ENCODE results near the gene SPEM3.
"Not testable (repeated sequence)": the region's sequence is repeated elsewhere in the genome, so short reads cannot be mapped to it uniquely, and the experiment has no call there.

SPEM3 gene

DNA sequence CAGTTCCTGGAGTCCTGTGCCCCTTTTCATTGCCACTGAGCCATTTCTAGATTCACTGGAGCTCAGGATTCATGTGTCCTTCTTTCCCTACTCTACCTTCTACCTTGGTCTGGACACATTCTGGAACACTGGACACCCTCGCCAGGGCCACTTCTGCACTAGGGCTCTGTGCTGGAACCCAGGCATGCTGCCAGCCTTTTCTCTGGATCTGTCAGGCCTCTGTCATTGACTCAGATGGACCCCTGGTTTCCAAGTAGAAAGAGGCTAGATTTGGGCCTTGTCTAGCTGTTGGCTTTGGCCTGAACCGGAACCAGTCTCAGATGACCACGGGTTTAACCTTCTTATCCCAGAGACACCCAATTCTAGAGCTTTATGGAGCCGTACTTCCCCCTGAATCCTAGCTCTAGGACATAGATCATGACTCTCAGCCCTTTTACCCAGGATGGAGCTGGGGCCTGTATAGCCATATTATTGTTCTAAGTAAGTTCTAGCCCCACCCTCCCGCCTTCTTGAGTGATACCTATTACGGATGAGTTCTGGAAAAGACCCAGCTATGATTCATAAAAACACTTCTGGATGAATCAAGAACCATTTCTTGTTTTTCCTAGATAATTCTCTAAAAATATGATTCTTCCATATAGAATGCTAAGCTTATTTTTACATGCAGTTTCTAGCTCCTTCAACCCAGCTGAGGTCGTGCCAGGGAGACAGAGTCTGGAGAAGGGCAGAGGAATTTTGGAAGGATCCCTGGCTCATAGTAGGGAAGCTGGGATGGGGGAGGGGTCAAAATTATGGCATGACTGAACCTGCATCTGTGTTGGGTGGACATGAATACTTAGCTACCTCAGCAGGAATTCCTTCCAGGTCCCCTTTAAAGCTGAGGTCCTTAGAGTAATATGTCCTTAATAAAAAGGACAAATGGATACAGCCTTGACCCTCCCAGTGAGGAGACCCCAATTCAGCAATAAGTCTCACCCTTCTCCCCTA lies 15.1 kb downstream of the SPEM3 start:
- DNase-seq, result no peak

DNA sequence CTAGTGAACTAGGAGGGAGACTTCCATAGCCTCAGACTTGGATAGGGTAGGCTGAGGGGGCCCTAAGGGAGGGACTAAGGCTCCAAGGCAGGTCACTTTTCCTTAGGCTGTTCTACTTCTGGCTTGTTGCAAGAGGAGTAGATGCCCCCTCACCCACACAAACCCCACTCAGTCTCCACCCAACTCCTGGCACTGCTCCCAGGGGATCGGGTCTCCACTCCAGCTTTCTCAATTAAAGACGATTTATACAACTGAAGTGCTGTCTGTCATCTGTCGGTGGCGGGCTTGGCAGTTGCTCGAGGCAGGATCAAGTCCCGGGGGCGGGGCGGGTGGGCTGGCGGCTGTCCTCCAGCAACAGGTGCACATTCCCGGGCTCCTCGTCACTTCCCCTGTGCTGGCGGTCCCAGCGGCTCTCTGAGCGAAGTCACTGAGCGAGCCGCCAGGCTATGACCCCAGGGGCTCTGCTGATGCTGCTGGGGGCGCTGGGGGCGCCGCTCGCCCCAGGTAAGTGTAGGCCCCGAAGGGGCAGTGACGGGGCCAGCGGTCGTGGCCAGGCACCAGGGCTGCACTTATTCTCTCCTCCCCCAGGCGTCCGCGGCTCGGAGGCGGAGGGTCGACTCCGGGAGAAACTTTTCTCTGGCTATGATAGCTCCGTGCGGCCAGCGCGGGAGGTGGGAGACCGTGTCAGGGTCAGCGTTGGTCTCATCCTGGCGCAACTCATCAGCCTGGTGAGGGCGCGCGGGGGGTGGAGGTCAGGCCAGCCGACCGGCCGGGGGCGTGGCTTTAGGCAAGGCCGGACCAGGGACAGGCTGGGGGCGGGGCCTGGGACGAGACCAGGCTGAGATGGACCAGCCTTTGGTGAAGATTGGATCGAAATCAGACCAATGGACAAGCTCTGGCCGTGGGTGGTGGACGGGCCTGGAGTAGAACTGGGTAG lies 16.3 kb downstream of the SPEM3 start, which contains the start of gene CHRNB1:
CHRNB1 (plus strand) TSS at position 380 of the 937 bp plus-strand sequence; CDS start at position 447, 67 bp downstream.
- no peak for DNase-seq

DNA sequence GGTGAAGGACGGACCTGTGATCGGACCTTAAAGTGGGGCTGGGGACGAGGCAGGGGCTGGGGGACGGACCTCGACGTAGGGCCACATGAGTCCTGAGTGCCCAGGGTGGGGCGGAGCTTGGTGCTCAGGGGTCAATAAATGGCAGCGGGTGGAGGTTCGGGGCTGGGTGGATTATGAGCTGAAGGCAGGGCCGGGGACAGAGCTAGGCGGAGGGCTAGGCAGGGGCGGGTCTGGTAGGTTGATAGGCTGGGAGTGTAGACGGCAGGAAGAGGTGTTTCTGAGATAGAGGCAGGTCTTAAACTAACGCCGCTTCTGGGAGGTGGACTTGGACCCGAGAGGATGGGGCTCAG lies 16.9 kb downstream of the SPEM3 start:
- no peak for DNase-seq

DNA sequence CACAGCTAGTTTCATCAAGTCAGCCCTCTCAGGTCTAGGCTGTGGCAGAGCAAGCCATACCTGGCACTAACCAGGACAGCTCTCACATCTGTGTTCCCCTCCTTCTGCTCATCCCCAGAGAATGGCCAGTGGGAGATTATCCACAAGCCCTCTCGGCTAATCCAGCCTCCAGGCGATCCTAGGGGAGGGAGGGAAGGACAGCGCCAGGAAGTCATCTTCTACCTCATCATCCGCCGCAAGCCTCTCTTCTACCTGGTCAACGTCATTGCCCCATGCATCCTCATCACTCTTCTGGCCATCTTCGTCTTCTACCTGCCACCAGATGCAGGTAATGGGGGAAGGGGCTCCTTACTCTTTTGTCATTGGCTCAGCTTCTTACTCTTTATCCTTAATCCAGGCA lies 19.8 kb downstream of the SPEM3 start:
- DNase-seq, result no peak

GRCh38 chr17:7459961-7460545 lies 31.4 kb downstream of the SPEM3 start:
- no peak for DNase-seq

DNA sequence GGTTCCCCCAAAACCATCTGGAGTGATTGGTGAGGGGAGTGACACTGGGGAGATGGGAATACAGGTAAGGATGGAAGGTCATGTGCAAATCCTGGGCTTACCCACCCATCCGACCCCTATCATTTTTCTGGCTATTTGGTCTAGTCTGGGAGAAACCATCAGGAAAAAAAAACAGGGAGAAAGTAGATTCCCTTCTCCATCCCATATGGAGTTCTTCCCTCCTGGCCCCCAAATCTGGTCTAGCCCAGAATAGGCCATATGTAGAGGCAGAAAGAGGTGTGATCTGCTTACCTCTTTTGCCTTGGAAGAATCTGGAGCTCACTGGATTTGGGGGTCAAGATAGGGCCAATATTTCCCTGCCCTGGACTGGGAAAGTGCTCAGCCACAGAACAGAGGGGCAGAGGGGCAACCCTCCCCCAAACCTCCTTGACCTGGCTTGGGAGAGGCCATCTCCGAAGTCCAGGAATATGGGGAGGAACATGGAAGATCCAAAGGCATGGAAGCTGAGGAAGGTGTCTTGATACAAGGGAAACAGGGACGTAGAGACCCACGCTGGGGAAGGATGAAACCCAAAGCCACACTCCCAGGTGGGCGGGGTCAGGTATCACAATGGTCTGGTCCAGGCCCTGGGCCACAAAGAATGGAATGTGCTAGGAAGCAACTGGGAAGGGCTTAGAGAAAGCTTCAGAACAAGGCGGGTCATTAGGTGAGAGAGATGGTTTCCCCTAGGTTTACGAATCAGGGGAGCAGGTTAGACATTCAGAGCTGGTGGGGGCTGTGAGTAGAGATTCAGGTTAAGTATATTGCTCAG lies 32.4 kb downstream of the SPEM3 start:
- no peak for DNase-seq

- no peak for DNase-seq
Observed at GRCh38 chr17:7462474-7463371, 34.1 kb downstream of the SPEM3 start.

DNA sequence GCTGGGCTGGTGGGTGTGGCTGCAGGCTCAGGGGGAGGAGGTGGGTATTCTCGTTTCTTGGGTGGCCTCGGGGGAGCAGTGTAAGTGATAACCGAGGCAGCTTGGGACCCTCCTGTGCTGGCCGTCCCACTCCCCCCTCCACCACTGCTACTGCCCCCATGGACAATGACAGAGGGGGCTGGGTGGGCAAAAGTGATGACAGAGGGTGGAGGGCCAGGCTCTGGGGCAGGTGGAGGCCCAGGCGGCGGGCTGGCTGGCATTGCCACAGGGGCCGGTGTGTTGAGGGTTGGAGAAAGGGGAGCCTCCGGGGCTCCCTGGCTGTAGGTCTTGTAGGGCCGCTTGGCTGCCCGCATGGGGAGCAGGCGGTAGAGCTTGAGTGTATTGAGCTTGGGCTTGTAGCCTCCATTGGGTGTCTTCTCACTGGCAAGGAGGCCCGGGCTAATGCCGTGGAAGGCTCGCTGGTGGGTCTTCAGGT lies 34.8 kb downstream of the SPEM3 start:
- DNase-seq, result no peak

GRCh38 chr17:7464081-7464480 lies 35.4 kb downstream of the SPEM3 start:
- no peak for DNase-seq

GRCh38 chr17:7465597-7466275 lies 37.1 kb downstream of the SPEM3 start:
- DNase-seq, result no peak

- no peak for DNase-seq
Observed at GRCh38 chr17:7466318-7466638, 37.6 kb downstream of the SPEM3 start.

GRCh38 chr17:7466639-7467341 lies 38.1 kb downstream of the SPEM3 start:
- no peak for DNase-seq

- DNase-seq, result no peak
Observed at GRCh38 chr17:7467498-7467897, 38.8 kb downstream of the SPEM3 start.

DNA sequence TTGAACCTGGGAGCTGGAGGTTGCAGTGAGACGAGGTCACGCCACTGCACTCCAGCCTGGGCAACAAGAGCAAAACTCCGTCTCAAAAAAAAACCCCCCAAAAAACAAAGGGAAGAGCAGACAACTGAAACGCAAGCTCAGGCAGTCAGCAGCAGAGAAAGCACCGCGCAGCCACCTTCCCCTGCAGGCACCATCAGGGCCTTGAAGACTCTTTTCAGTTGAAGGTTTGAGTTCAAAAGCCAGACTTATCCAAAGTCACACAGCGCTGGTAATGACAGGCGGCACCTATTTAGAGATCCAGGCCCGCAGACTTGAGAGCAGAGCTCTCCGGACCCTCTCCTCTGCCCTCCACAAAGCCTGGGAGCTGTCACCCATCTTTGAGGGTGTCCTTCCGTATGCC lies 39.6 kb downstream of the SPEM3 start:
- no peak for DNase-seq

- no peak for DNase-seq
Observed at GRCh38 chr17:7468804-7469389, 40.2 kb downstream of the SPEM3 start.

DNA sequence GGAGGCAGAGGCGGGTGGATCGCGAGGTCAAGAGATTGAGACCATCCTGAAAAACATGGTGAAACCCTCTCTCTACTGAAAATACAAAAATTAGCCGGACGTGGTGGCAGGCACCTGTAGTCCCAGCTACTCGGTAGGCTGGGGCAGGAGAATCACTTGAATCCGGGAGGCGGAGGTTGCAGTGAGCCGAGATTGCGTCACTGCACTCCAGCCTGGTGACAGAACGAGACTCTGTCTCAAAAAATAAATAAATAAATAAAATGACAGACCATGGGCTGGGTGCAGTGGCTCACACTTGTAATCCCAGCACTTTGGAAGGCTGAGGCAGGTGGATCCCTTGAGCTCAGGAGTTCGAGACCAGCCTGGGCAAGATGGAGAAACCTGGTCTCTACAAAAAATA lies 41.2 kb downstream of the SPEM3 start:
- DNase-seq, result not testable (repeated sequence)

- DNase-seq, result not testable (repeated sequence)
Observed at GRCh38 chr17:7470457-7470973, 41.9 kb downstream of the SPEM3 start.

DNA sequence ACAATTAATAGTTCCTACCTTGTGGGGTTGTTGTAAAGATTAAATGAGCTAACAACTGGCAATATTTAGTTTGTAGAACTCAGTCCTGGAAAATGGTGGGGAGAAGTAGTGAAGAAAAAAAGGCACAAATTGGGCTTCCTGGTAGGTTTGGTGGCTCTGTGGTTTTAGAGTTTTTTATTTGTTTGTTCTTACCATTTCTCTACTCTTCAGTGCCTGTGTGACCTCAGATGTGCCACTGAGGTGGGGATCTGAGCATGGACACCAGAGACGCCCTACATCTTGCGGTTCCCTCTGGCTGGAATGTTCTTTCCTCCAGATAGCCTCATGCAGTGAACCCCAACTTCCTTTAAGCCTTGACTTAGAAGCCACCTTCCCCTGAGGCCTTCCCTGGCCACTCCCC lies 43.1 kb downstream of the SPEM3 start:
- no peak for DNase-seq

- DNase-seq, result not testable (repeated sequence)
Observed at GRCh38 chr17:7474767-7475166, 46.1 kb downstream of the SPEM3 start.
